ENCODE results near the gene CHN2. TPM values are rescaled to one million over a fixed set of nuclear protein-coding genes. Genes with fewer than 3 reads are reported as not detected.

Gene CHN2
- polyA plus RNA-seq, 1 of the 3 experiments (the other 2 are of a cell fraction) = 0.02 TPM

GRCh38 chr7:29500719-29501118 lies 306.1 kb downstream of the CHN2 start:
- no peaks in the 10 kb centered on the region for H3K9me2 ChIP-seq
- ChIA-PET CTCF (interaction anchor here (1.4 kb wide), 1 partner anchor 88 kb away, joined by 3 read pairs; no protein-coding TSS in a partner anchor), POLR2A (no interaction called here)
- H4K20me1 ChIP-seq (ENCODE audit: insufficient read depth) = no peaks in the 10 kb centered on the region
- H3K9ac ChIP-seq = no peak overlapping the region
- H3F3A ChIP-seq (replicated peaks; ENCODE audit: insufficient read depth) = peaks cover 4% of the 10 kb centered on the region
- no peaks in the 10 kb centered on the region for H3K27me3 ChIP-seq (ENCODE audit: insufficient read depth)
- H3K4me2 ChIP-seq = no peak overlapping the region
- 86% methylated on average over 3 of the region's 3 CpGs for WGBS (ENCODE audit: low lambda C conversion rate)
- H3K4me1 ChIP-seq (ENCODE audit: control insufficient read depth in 1 of 2, insufficient read depth in 2 of 2, low read depth in 1 of 2, low read length in 1 of 2) = peaks cover 0 to 15% of the 10 kb centered on the region in 2 experiments; a peak in 2 of 4 replicates
- H3K9me3 ChIP-seq = no peaks in the 10 kb centered on the region
- H2AFZ ChIP-seq (ENCODE audit: low read depth) = no peak overlapping the region
- H3K36me3 ChIP-seq (replicated peaks in 1 of 2; ENCODE audit: control insufficient read depth in 1 of 2, insufficient read depth in 2 of 2, low read length in 1 of 2) = no peaks in the 10 kb centered on the region
- TF ChIP-seq, protein P1, sequence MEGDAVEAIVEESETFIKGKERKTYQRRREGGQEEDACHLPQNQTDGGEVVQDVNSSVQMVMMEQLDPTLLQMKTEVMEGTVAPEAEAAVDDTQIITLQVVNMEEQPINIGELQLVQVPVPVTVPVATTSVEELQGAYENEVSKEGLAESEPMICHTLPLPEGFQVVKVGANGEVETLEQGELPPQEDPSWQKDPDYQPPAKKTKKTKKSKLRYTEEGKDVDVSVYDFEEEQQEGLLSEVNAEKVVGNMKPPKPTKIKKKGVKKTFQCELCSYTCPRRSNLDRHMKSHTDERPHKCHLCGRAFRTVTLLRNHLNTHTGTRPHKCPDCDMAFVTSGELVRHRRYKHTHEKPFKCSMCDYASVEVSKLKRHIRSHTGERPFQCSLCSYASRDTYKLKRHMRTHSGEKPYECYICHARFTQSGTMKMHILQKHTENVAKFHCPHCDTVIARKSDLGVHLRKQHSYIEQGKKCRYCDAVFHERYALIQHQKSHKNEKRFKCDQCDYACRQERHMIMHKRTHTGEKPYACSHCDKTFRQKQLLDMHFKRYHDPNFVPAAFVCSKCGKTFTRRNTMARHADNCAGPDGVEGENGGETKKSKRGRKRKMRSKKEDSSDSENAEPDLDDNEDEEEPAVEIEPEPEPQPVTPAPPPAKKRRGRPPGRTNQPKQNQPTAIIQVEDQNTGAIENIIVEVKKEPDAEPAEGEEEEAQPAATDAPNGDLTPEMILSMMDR (IDR thresholded peaks at IDR 0.05) = no peak
- TF ChIP-seq EZH2phosphoT487 (IDR thresholded peaks at IDR 0.05; ENCODE audit: borderline replicate concordance, low read depth) (no peak), NRF1 (IDR thresholded peaks at IDR 0.05; ENCODE audit: low read depth, low read length) (no peak), FOXM1 (IDR thresholded peaks at IDR 0.05; ENCODE audit: low read depth) (no peak), USF2 (IDR thresholded peaks at IDR 0.05; ENCODE audit: borderline replicate concordance, low read depth, low read length) (no peak)
- H3K27ac ChIP-seq (ENCODE audit: low read depth in 2 of 2, low read length in 1 of 2) = no peak overlapping the region
- no peaks in the 10 kb centered on the region for H3K79me2 ChIP-seq (ENCODE audit: insufficient read depth)
- DNase-seq = no peak
- no peak overlapping the region for H3K4me3 ChIP-seq (ENCODE audit: low read depth in 2 of 2, low read length in 1 of 2)

GRCh38 chr7:29502133-29502532 lies 307.6 kb downstream of the CHN2 start:
- Histone ChIP-seq H3F3A (replicated peaks; ENCODE audit: insufficient read depth) (peaks cover 4% of the 10 kb centered on the region), H3K79me2 (ENCODE audit: insufficient read depth) (no peaks in the 10 kb centered on the region), H3K4me2 (no peak overlapping the region), H3K4me1 (ENCODE audit: control insufficient read depth in 1 of 2, insufficient read depth in 2 of 2, low read depth in 1 of 2, low read length in 1 of 2) (peaks cover 1 to 2% of the 10 kb centered on the region in 2 experiments; a peak in 1 of 4 replicates), H4K20me1 (ENCODE audit: insufficient read depth) (no peaks in the 10 kb centered on the region), H3K36me3 (replicated peaks in 1 of 2; ENCODE audit: control insufficient read depth in 1 of 2, insufficient read depth in 2 of 2, low read length in 1 of 2) (no peaks in the 10 kb centered on the region), H2AFZ (ENCODE audit: low read depth) (no peak overlapping the region), H3K9me2 (no peaks in the 10 kb centered on the region), H3K9ac (no peak overlapping the region), H3K4me3 (ENCODE audit: low read depth in 2 of 2, low read length in 1 of 2) (no peak overlapping the region), H3K27me3 (ENCODE audit: insufficient read depth) (no peaks in the 10 kb centered on the region), H3K9me3 (no peaks in the 10 kb centered on the region), H3K27ac (ENCODE audit: low read depth in 2 of 2, low read length in 1 of 2) (no peak overlapping the region)
- DNase-seq = no peak
- POLR2A ChIA-PET = no interaction called here
- CTCF ChIA-PET = no interaction called here
- TF ChIP-seq JUND (IDR thresholded peaks at IDR 0.05) (no peak), EZH2phosphoT487 (IDR thresholded peaks at IDR 0.05; ENCODE audit: borderline replicate concordance, low read depth) (no peak), GATA2 (CRISPR knock-in tag; IDR thresholded peaks at IDR 0.05) (no peak), TAF1 (IDR thresholded peaks at IDR 0.05; ENCODE audit: borderline replicate concordance, low read depth, low read length) (no peak), NFIC (IDR thresholded peaks at IDR 0.05; ENCODE audit: borderline replicate concordance) (no peak), FOSL2 (IDR thresholded peaks at IDR 0.05; ENCODE audit: borderline replicate concordance, low read depth) (no peak), RAD21 (IDR thresholded peaks at IDR 0.05; ENCODE audit: low read length) (no peak), USF2 (IDR thresholded peaks at IDR 0.05; ENCODE audit: borderline replicate concordance, low read depth, low read length) (no peak), CHD2 (IDR thresholded peaks at IDR 0.05; ENCODE audit: low read length, partially characterized antibody) (no peak)
- TF ChIP-seq, protein P2, sequence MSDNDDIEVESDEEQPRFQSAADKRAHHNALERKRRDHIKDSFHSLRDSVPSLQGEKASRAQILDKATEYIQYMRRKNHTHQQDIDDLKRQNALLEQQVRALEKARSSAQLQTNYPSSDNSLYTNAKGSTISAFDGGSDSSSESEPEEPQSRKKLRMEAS (IDR thresholded peaks at IDR 0.05; ENCODE audit: low read depth) = no peak
- 58% methylated on average over 2 of the region's 2 CpGs for WGBS (ENCODE audit: low lambda C conversion rate)
